Measurements from ENCODE around the gene NME4.

DNA sequence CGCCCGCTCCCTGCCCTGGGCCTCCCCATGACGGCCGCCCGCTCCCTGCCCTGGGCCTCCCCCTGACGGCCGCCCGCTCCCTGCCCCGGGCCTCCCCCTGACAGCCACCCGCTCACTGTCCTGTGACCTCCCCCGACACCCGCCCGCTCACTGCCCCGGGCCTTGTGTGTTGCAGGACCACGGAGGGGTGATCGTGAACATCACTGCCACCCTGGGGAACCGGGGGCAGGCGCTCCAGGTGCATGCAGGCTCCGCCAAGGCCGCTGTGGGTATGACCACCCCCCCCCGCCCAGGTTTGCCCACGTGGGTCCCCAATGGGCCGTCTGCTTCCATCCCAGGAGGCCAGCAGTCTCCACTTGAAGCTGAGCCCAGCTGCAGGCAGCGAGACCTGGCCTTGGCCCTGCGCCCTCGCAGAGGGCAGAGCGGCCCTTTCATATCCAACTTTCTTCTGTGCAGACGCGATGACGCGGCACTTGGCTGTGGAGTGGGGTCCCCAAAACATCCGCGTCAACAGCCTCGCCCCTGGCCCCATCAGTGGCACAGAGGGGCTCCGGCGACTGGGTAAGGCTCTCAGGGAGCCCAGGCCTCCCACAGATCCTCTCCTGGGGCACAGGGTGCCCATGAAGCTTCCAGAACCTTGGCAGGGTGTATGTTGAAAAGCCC is 13.6 kb downstream of the NME4 start:
- TF ChIP-seq, protein P1, sequence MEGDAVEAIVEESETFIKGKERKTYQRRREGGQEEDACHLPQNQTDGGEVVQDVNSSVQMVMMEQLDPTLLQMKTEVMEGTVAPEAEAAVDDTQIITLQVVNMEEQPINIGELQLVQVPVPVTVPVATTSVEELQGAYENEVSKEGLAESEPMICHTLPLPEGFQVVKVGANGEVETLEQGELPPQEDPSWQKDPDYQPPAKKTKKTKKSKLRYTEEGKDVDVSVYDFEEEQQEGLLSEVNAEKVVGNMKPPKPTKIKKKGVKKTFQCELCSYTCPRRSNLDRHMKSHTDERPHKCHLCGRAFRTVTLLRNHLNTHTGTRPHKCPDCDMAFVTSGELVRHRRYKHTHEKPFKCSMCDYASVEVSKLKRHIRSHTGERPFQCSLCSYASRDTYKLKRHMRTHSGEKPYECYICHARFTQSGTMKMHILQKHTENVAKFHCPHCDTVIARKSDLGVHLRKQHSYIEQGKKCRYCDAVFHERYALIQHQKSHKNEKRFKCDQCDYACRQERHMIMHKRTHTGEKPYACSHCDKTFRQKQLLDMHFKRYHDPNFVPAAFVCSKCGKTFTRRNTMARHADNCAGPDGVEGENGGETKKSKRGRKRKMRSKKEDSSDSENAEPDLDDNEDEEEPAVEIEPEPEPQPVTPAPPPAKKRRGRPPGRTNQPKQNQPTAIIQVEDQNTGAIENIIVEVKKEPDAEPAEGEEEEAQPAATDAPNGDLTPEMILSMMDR (conservative IDR thresholded peaks at IDR 0.05 in 1 of 2, IDR thresholded peaks at IDR 0.05 in 1 of 2; ENCODE audit: low read depth in 1 of 2, low read length in 2 of 2): no peak
- TF ChIP-seq EZH2 (IDR thresholded peaks at IDR 0.05; ENCODE audit: low read length, missing control alignments): no peak
